Measurements from ENCODE around the gene LRP6.
A peak's percentile ranks its signal among the peaks of the same experiment; 100 is the strongest.

The LRP6 gene

DNA sequence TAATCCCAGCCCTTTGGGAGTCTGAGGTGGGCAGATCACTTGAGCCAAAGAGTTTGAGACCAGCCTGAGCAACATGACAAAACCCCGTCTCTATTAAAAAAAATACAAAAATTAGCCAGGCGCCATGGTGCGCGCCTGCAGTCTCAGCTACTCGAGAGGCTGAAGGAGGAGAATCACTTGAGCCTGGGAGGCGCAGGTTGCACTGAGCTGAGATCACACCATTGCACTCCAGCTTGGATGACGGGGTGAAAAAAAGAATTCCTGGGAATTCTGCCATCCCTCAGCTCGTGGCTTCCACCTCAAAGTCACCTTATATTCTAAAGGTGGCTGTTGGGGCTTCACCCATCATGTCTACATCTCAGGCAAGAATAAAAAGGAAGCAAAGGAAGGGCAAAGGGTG lies 183.2 kb downstream of the LRP6 start:
- no peaks in the 10 kb centered on the region for H3K27me3 ChIP-seq (ENCODE audit: insufficient read depth, low read length)
- no peak overlapping the region for H3K27ac ChIP-seq (ENCODE audit: low read depth, low read length)
- H2AFZ ChIP-seq (ENCODE audit: low read length, unreplicated experiment): no peak overlapping the region
- H3K4me1 ChIP-seq (ENCODE audit: control insufficient read depth, insufficient read depth, low read length, unreplicated experiment): peaks cover 11% of the 10 kb centered on the region
- H3K4me3 ChIP-seq (ENCODE audit: low read depth, low read length): no peak overlapping the region
- H3K79me2 ChIP-seq (ENCODE audit: control insufficient read depth, insufficient read depth, low read length, unreplicated experiment): no peaks in the 10 kb centered on the region
- H3K36me3 ChIP-seq (ENCODE audit: insufficient read depth, low read length): no peaks in the 10 kb centered on the region

- peaks cover 11% of the 10 kb centered on the region for H3K4me1 ChIP-seq (ENCODE audit: control insufficient read depth, insufficient read depth, low read length, unreplicated experiment)
- H3K79me2 ChIP-seq (ENCODE audit: control insufficient read depth, insufficient read depth, low read length, unreplicated experiment): no peaks in the 10 kb centered on the region
- H3K27ac ChIP-seq (ENCODE audit: low read depth, low read length): peak overlapping the region; percentile 28
- H2AFZ ChIP-seq (ENCODE audit: low read length, unreplicated experiment): peak overlapping the region; percentile 96
- no peaks in the 10 kb centered on the region for H3K27me3 ChIP-seq (ENCODE audit: insufficient read depth, low read length)
- H3K36me3 ChIP-seq (ENCODE audit: insufficient read depth, low read length): no peaks in the 10 kb centered on the region
- H3K4me3 ChIP-seq (ENCODE audit: low read depth, low read length): no peak overlapping the region
These were observed 184.9 kb downstream of the LRP6 start for GRCh38 chr12:12081836-12082497.

DNA sequence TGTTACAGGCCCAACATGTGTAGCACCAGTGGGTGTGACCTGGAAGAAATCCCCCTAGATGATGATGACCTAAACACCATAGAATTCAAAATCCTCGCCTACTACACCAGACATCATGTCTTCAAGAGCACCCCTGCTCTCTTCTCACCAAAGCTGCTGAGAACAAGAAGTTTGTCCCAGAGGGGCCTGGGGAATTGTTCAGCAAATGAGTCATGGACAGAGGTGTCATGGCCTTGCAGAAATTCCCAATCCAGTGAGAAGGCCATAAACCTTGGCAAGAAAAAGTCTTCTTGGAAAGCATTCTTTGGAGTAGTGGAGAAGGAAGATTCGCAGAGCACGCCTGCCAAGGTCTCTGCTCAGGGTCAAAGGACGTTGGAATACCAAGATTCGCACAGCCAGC lies 187.6 kb downstream of the LRP6 start:
- peaks cover 11% of the 10 kb centered on the region for H3K4me1 ChIP-seq (ENCODE audit: control insufficient read depth, insufficient read depth, low read length, unreplicated experiment)
- H3K4me3 ChIP-seq (ENCODE audit: low read depth, low read length): no peak overlapping the region
- H2AFZ ChIP-seq (ENCODE audit: low read length, unreplicated experiment): no peak overlapping the region
- no peak overlapping the region for H3K27ac ChIP-seq (ENCODE audit: low read depth, low read length)
- H3K27me3 ChIP-seq (ENCODE audit: insufficient read depth, low read length): no peaks in the 10 kb centered on the region
- no peaks in the 10 kb centered on the region for H3K79me2 ChIP-seq (ENCODE audit: control insufficient read depth, insufficient read depth, low read length, unreplicated experiment)
- H3K36me3 ChIP-seq (ENCODE audit: insufficient read depth, low read length): no peaks in the 10 kb centered on the region

GRCh38 chr12:12072064-12072760 lies 194.6 kb downstream of the LRP6 start:
- Histone ChIP-seq H3K36me3 (ENCODE audit: insufficient read depth, low read length) (no peaks in the 10 kb centered on the region), H3K4me1 (ENCODE audit: control insufficient read depth, insufficient read depth, low read length, unreplicated experiment) (no peaks in the 10 kb centered on the region), H2AFZ (ENCODE audit: low read length, unreplicated experiment) (no peak overlapping the region), H3K27ac (ENCODE audit: low read depth, low read length) (no peak overlapping the region), H3K27me3 (ENCODE audit: insufficient read depth, low read length) (peaks cover 23% of the 10 kb centered on the region), H3K4me3 (ENCODE audit: low read depth, low read length) (no peak overlapping the region), H3K79me2 (ENCODE audit: control insufficient read depth, insufficient read depth, low read length, unreplicated experiment) (no peaks in the 10 kb centered on the region)

- Histone ChIP-seq H3K36me3 (ENCODE audit: insufficient read depth, low read length) (no peaks in the 10 kb centered on the region), H3K27me3 (ENCODE audit: insufficient read depth, low read length) (peaks cover 23% of the 10 kb centered on the region), H2AFZ (ENCODE audit: low read length, unreplicated experiment) (no peak within 1 kb of the TSS), H3K4me1 (ENCODE audit: control insufficient read depth, insufficient read depth, low read length, unreplicated experiment) (no peaks in the 10 kb centered on the region), H3K79me2 (ENCODE audit: control insufficient read depth, insufficient read depth, low read length, unreplicated experiment) (no peaks in the 10 kb centered on the region), H3K4me3 (ENCODE audit: low read depth, low read length) (no peak within 1 kb of the TSS), H3K27ac (ENCODE audit: low read depth, low read length) (no peak within 1 kb of the TSS)
These were observed 195.9 kb downstream of the LRP6 start, which contains the start of gene BCL2L14 for GRCh38 chr12:12070674-12071656. Gene BCL2L14, plus strand, starts transcription at chr12:12070939. Its CDS starts 8,367 bp downstream, at chr12:12079306.

GRCh38 chr12:12069821-12070548 lies 196.9 kb downstream of the LRP6 start:
- H3K27ac ChIP-seq (ENCODE audit: low read depth, low read length): no peak overlapping the region
- H3K4me3 ChIP-seq (ENCODE audit: low read depth, low read length): no peak overlapping the region
- H2AFZ ChIP-seq (ENCODE audit: low read length, unreplicated experiment): no peak overlapping the region
- H3K79me2 ChIP-seq (ENCODE audit: control insufficient read depth, insufficient read depth, low read length, unreplicated experiment): no peaks in the 10 kb centered on the region
- no peaks in the 10 kb centered on the region for H3K36me3 ChIP-seq (ENCODE audit: insufficient read depth, low read length)
- H3K4me1 ChIP-seq (ENCODE audit: control insufficient read depth, insufficient read depth, low read length, unreplicated experiment): no peaks in the 10 kb centered on the region
- H3K27me3 ChIP-seq (ENCODE audit: insufficient read depth, low read length): peaks cover 23% of the 10 kb centered on the region

- Histone ChIP-seq H3K4me1 (ENCODE audit: control insufficient read depth, insufficient read depth, low read length, unreplicated experiment) (no peaks in the 10 kb centered on the region), H2AFZ (ENCODE audit: low read length, unreplicated experiment) (no peak overlapping the region)
These were observed 198.1 kb downstream of the LRP6 start for GRCh38 chr12:12068751-12069150.

More at GRCh38 chr12:12068751-12069150, 198.1 kb downstream of the LRP6 start:
- Histone ChIP-seq H3K79me2 (ENCODE audit: control insufficient read depth, insufficient read depth, low read length, unreplicated experiment) (no peaks in the 10 kb centered on the region), H3K27ac (ENCODE audit: low read depth, low read length) (no peak overlapping the region), H3K36me3 (ENCODE audit: insufficient read depth, low read length) (no peaks in the 10 kb centered on the region), H3K4me3 (ENCODE audit: low read depth, low read length) (no peak overlapping the region), H3K27me3 (ENCODE audit: insufficient read depth, low read length) (peaks cover 23% of the 10 kb centered on the region)

Data from ACC112 (cell line).